HEK293 (cell line): ENCODE measurements around the gene FCGR3A.

ENCODE experiments used
- HOXA7 ChIP-seq: sonication (generic); formaldehyde crosslinking; IDR thresholded peaks from 2 replicates; pipeline ENCODE4 v1.8.1; 2022; ENCODE audit warnings: missing genetic modification reagents, borderline replicate concordance
- HOXD13 ChIP-seq: sonication (generic); formaldehyde crosslinking; IDR thresholded peaks from 2 replicates; pipeline ENCODE4 v1.8.0; 2022; ENCODE audit warnings: missing genetic modification reagents, borderline replicate concordance
- INSM2 ChIP-seq: fragments of 450-650 bp; formaldehyde crosslinking; IDR thresholded peaks from 2 replicates; pipeline ENCODE4 v1.5.1; 2016; ENCODE audit warnings: missing biosample characterization, missing genetic modification characterization
- KLF1 ChIP-seq: fragments of 450-650 bp; formaldehyde crosslinking; IDR thresholded peaks from 2 replicates; pipeline ENCODE4 v1.5.1; 2016; ENCODE audit warnings: missing biosample characterization, missing genetic modification characterization
- KLF17 ChIP-seq: fragments of 450-650 bp; formaldehyde crosslinking; IDR thresholded peaks from 2 replicates; pipeline ENCODE4 v1.5.1; 2016; ENCODE audit warnings: missing biosample characterization, missing genetic modification characterization
- KLF8 ChIP-seq: fragments of 450-650 bp; formaldehyde crosslinking; IDR thresholded peaks from 2 replicates; pipeline ENCODE4 v1.5.1; 2016; ENCODE audit warnings: missing biosample characterization, missing genetic modification characterization
- PATZ1 ChIP-seq: fragments of 450-650 bp; formaldehyde crosslinking; IDR thresholded peaks from 2 replicates; pipeline ENCODE4 v1.5.1; 2016; ENCODE audit warnings: missing biosample characterization, missing genetic modification characterization
- SCRT2 ChIP-seq: fragments of 450-650 bp; formaldehyde crosslinking; IDR thresholded peaks from 2 replicates; pipeline ENCODE4 v1.5.1; 2016; ENCODE audit warnings: missing biosample characterization, missing genetic modification characterization
- SP7 ChIP-seq: fragments of 450-650 bp; formaldehyde crosslinking; IDR thresholded peaks from 2 replicates; pipeline ENCODE4 v1.5.1; 2016; ENCODE audit warnings: missing biosample characterization, missing genetic modification characterization
- ZBTB1 ChIP-seq: fragments of 450-650 bp; formaldehyde crosslinking; IDR thresholded peaks from 2 replicates; pipeline ENCODE4 v1.5.1; 2016; ENCODE audit warnings: missing biosample characterization, missing genetic modification characterization
- ZBTB20 ChIP-seq: fragments of 450-650 bp; formaldehyde crosslinking; IDR thresholded peaks from 2 replicates; pipeline ENCODE4 v1.5.1; 2016; ENCODE audit warnings: missing biosample characterization, missing genetic modification characterization
- ZBTB26 ChIP-seq: fragments of 450-650 bp; formaldehyde crosslinking; optimal IDR thresholded peaks from 2 replicates; pipeline ENCODE3; 2016; ENCODE audit warnings: missing biosample characterization, mild to moderate bottlenecking, missing genetic modification characterization
- ZBTB8A ChIP-seq: fragments of 450-650 bp; formaldehyde crosslinking; IDR thresholded peaks from 2 replicates; pipeline ENCODE4 v1.5.1; 2016; ENCODE audit warnings: missing biosample characterization, missing genetic modification characterization
- ZEB2 ChIP-seq: fragments of 450-650 bp; formaldehyde crosslinking; IDR thresholded peaks from 2 replicates; pipeline ENCODE4 v1.5.1; 2016; ENCODE audit warnings: missing biosample characterization, missing genetic modification characterization
- ZNF266 ChIP-seq: fragments of 450-650 bp; formaldehyde crosslinking; IDR thresholded peaks from 2 replicates; pipeline ENCODE4 v1.5.1; 2016; ENCODE audit warnings: missing biosample characterization, missing genetic modification characterization, low read depth
- ZNF292 ChIP-seq: fragments of 450-650 bp; formaldehyde crosslinking; IDR thresholded peaks from 2 replicates; pipeline ENCODE4 v1.5.1; 2016; ENCODE audit warnings: low read depth, missing biosample characterization, missing genetic modification characterization, borderline replicate concordance
- ZNF324 ChIP-seq: fragments of 450-650 bp; formaldehyde crosslinking; IDR thresholded peaks from 2 replicates; pipeline ENCODE4 v1.5.1; 2016; ENCODE audit warnings: missing biosample characterization, missing genetic modification characterization
- ZNF354C ChIP-seq: fragments of 450-650 bp; formaldehyde crosslinking; IDR thresholded peaks from 2 replicates; pipeline ENCODE4 v1.5.1; 2016; ENCODE audit warnings: missing biosample characterization, missing genetic modification characterization, low read depth, borderline replicate concordance
- ZNF37A ChIP-seq: fragments of 450-650 bp; IDR thresholded peaks from 2 replicates; pipeline ENCODE4 v1.5.1; 2018; ENCODE audit warnings: missing biosample characterization, missing genetic modification characterization
- ZNF398 ChIP-seq: fragments of 450-650 bp; formaldehyde crosslinking; IDR thresholded peaks from 2 replicates; pipeline ENCODE4 v1.5.1; 2017; ENCODE audit warnings: missing biosample characterization, missing genetic modification characterization
- ZNF488 ChIP-seq: fragments of 450-650 bp; formaldehyde crosslinking; IDR thresholded peaks from 2 replicates; pipeline ENCODE4 v1.5.1; 2016; ENCODE audit warnings: missing biosample characterization, missing genetic modification characterization
- ZNF513 ChIP-seq: fragments of 450-650 bp; IDR thresholded peaks from 2 replicates; pipeline ENCODE4 v1.5.1; 2018; ENCODE audit warnings: missing biosample characterization, missing genetic modification characterization
- ZNF530 ChIP-seq: fragments of 450-650 bp; formaldehyde crosslinking; IDR thresholded peaks from 2 replicates; pipeline ENCODE4 v1.5.1; 2016; ENCODE audit warnings: low read depth, missing biosample characterization, missing genetic modification characterization
- ZNF707 ChIP-seq: fragments of 450-650 bp; formaldehyde crosslinking; IDR thresholded peaks from 2 replicates; pipeline ENCODE4 v1.5.1; 2016; ENCODE audit warnings: missing biosample characterization, missing genetic modification characterization
- ZNF747 ChIP-seq: fragments of 450-650 bp; formaldehyde crosslinking; IDR thresholded peaks from 2 replicates; pipeline ENCODE4 v1.5.1; 2016; ENCODE audit warnings: missing biosample characterization, missing genetic modification characterization
- ZNF843 ChIP-seq: fragments of 450-650 bp; formaldehyde crosslinking; IDR thresholded peaks from 2 replicates; pipeline ENCODE4 v1.5.1; 2016; ENCODE audit warnings: missing biosample characterization, missing genetic modification characterization
- ZSCAN5A ChIP-seq: fragments of 450-650 bp; formaldehyde crosslinking; IDR thresholded peaks from 2 replicates; pipeline ENCODE4 v1.5.1; 2016; ENCODE audit warnings: missing biosample characterization, missing genetic modification characterization

The FCGR3A gene

GRCh38 chr1:161511018-161511755, 38.4 kb downstream of the FCGR3A start (continued):
- TF ChIP-seq ZNF324 (tag by site-specific recombination) (no peak), KLF8 (tag by site-specific recombination) (no peak), KLF1 (tag by site-specific recombination) (peak; percentile 68), ZNF266 (tag by site-specific recombination) (no peak), ZBTB26 (tag by site-specific recombination) (no peak), HOXA7 (CRISPR knock-in tag) (no peak), ZSCAN5A (no peak), ZNF354C (tag by site-specific recombination) (no peak), ZNF488 (tag by site-specific recombination) (no peak), ZNF843 (tag by site-specific recombination) (no peak), ZBTB20 (tag by site-specific recombination) (no peak), ZNF707 (tag by site-specific recombination) (no peak), KLF17 (no peak), SP7 (tag by site-specific recombination) (no peak), INSM2 (tag by site-specific recombination) (no peak), HOXD13 (CRISPR knock-in tag) (no peak), ZNF398 (tag by site-specific recombination) (peak; percentile 72), ZBTB8A (tag by site-specific recombination) (no peak), ZNF292 (no peak), ZNF747 (tag by site-specific recombination) (no peak), ZNF37A (tag by site-specific recombination) (no peak), PATZ1 (tag by site-specific recombination) (0 out of 2 replicates have a peak, but pooled peaks have one; percentile 15), SCRT2 (tag by site-specific recombination) (no peak), ZEB2 (no peak), ZNF513 (tag by site-specific recombination) (no peak), ZNF530 (tag by site-specific recombination) (no peak), ZBTB1 (no peak)
